ENCODE data around the gene CD300LD. TPM values are rescaled to one million over a fixed set of nuclear protein-coding genes. Genes with fewer than 3 reads are reported as not detected.

CD300LD gene
- total RNA-seq, 4 donors from 2014 or later: not detected

DNA sequence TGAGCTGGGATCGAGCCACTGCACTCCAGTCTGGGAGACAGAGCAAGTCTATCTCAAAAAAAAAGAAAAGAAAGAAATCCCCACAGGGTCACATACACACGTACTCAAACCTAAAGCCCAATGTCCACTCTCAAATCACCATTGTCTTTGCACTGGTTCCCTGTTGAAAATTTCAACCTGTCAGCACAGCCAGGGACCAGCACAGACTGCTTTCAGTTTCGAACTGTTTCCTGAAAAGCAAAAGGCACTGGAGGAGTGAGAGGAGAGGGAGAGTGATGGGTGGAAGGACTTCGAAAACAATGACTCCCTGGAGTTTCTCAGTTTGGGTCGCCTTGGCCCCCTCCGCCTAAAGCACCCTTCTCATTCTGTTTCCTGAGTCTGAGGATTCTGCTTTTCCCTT, 37.2 kb downstream of the CD300LD start:
- 72% methylated on average over 6 of the region's 6 CpGs for WGBS
- Histone ChIP-seq H3K27ac (no peak overlapping the region), H3K4me3 (no peak overlapping the region), H3K36me3 (no peaks in the 10 kb centered on the region), H3K4me1 (no peaks in the 10 kb centered on the region), H3K27me3 (peaks cover 15% of the 10 kb centered on the region), H3K9me3 (no peaks in the 10 kb centered on the region)
- no peak for DNase-seq (ENCODE audit: low spot score in 2 of 2)
- TF ChIP-seq EP300 (IDR thresholded peaks at IDR 0.05): no peak
- no peak for TF ChIP-seq POLR2A (IDR thresholded peaks at IDR 0.05)
- no peak for TF ChIP-seq POLR2AphosphoS5 (IDR thresholded peaks at IDR 0.05)
- TF ChIP-seq, protein P1, sequence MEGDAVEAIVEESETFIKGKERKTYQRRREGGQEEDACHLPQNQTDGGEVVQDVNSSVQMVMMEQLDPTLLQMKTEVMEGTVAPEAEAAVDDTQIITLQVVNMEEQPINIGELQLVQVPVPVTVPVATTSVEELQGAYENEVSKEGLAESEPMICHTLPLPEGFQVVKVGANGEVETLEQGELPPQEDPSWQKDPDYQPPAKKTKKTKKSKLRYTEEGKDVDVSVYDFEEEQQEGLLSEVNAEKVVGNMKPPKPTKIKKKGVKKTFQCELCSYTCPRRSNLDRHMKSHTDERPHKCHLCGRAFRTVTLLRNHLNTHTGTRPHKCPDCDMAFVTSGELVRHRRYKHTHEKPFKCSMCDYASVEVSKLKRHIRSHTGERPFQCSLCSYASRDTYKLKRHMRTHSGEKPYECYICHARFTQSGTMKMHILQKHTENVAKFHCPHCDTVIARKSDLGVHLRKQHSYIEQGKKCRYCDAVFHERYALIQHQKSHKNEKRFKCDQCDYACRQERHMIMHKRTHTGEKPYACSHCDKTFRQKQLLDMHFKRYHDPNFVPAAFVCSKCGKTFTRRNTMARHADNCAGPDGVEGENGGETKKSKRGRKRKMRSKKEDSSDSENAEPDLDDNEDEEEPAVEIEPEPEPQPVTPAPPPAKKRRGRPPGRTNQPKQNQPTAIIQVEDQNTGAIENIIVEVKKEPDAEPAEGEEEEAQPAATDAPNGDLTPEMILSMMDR (IDR thresholded peaks at IDR 0.05): no peak

GRCh38 chr17:74552037-74552436, 40.0 kb downstream of the CD300LD start:
- no peaks in the 10 kb centered on the region for H3K9me3 ChIP-seq
- H3K27ac ChIP-seq: no peak overlapping the region
- H3K36me3 ChIP-seq: no peaks in the 10 kb centered on the region
- H3K4me1 ChIP-seq: no peaks in the 10 kb centered on the region
- TF ChIP-seq, protein P1 (IDR thresholded peaks at IDR 0.05): no peak
- TF ChIP-seq POLR2A (IDR thresholded peaks at IDR 0.05): no peak
- no peak for TF ChIP-seq POLR2AphosphoS5 (IDR thresholded peaks at IDR 0.05)
- no peak for TF ChIP-seq EP300 (IDR thresholded peaks at IDR 0.05)
- 68% methylated on average over 2 of the region's 7 CpGs for WGBS
- H3K27me3 ChIP-seq: peaks cover 15% of the 10 kb centered on the region
- DNase-seq (ENCODE audit: low spot score in 2 of 2): no peak
- no peak overlapping the region for H3K4me3 ChIP-seq

- H3K4me1 ChIP-seq: no peaks in the 10 kb centered on the region
- no peak overlapping the region for H3K27ac ChIP-seq
- TF ChIP-seq POLR2A (IDR thresholded peaks at IDR 0.05) (no peak), POLR2AphosphoS5 (IDR thresholded peaks at IDR 0.05) (no peak)
- DNase-seq (ENCODE audit: low spot score in 2 of 2): no peak
- H3K9me3 ChIP-seq: no peaks in the 10 kb centered on the region
- H3K36me3 ChIP-seq: no peaks in the 10 kb centered on the region
- no peak overlapping the region for H3K4me3 ChIP-seq
- WGBS: 76% methylated on average over 8 of the region's 15 CpGs
- H3K27me3 ChIP-seq: peaks cover 15% of the 10 kb centered on the region
Observed at GRCh38 chr17:74550602-74551001, 41.5 kb downstream of the CD300LD start.

DNA sequence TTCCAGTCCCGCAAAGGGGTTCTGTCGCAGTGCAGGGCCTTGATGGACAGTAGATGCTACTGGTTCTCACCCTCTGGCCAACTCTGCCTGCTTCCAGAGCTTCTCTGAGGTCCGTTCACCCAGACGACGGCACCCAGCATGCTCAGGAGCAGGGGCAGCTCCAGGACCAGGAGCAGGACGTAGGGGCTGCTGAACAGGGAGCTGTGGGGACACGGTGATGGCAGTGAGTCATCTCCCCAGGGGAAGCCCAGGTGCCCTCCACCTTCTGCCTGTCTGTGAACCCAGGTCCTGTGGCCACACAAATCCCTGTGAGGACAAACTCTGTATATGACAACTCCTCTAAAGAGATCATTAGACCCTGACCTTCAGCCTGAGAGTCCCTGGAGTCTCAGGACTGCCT, 42.7 kb downstream of the CD300LD start:
- DNase-seq (ENCODE audit: low spot score in 2 of 2): no peak
- Histone ChIP-seq H3K36me3 (no peaks in the 10 kb centered on the region), H3K27ac (no peak overlapping the region), H3K4me3 (no peak overlapping the region), H3K4me1 (no peaks in the 10 kb centered on the region), H3K9me3 (no peaks in the 10 kb centered on the region), H3K27me3 (peaks cover 15% of the 10 kb centered on the region)
- WGBS: 76% methylated on average over 7 of the region's 7 CpGs
- TF ChIP-seq POLR2AphosphoS5 (IDR thresholded peaks at IDR 0.05) (no peak), POLR2A (IDR thresholded peaks at IDR 0.05) (no peak), EP300 (IDR thresholded peaks at IDR 0.05) (no peak)
- TF ChIP-seq, protein P1 (IDR thresholded peaks at IDR 0.05): no peak

DNA sequence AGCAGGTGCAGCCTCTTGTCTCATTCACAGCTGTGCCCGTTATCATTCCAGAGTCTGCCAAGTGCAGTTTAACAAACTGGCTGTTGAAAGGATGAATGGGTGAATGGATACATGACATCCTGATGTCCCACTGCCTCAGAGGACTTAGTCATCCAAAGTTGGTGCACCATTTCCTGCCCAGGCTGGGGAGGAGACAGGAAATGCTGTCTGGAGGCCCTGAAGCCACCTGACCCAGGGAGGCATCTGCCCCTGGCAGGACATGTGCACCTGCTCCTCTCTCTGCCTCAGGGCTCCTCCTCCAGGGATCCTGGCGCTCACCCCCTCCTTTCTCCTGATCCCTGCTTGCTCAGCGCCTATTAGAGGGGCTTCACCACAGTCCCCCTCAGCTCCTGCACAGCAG, 44.3 kb downstream of the CD300LD start:
- no peaks in the 10 kb centered on the region for H3K4me1 ChIP-seq
- peaks cover 13% of the 10 kb centered on the region for H3K27me3 ChIP-seq
- TF ChIP-seq POLR2AphosphoS5 (IDR thresholded peaks at IDR 0.05) (no peak), EP300 (IDR thresholded peaks at IDR 0.05) (no peak), POLR2A (IDR thresholded peaks at IDR 0.05) (no peak)
- TF ChIP-seq, protein P1 (IDR thresholded peaks at IDR 0.05): no peak
- H3K9me3 ChIP-seq: no peaks in the 10 kb centered on the region
- DNase-seq (ENCODE audit: low spot score in 2 of 2): no peak
- WGBS: 80% methylated on average over 3 of the region's 3 CpGs
- H3K27ac ChIP-seq: no peak overlapping the region
- H3K4me3 ChIP-seq: no peak overlapping the region
- H3K36me3 ChIP-seq: no peaks in the 10 kb centered on the region

- H3K9me3 ChIP-seq: no peaks in the 10 kb centered on the region
- WGBS: 89% methylated on average over 7 of the region's 7 CpGs
- H3K27ac ChIP-seq: no peak overlapping the region
- peaks cover 8% of the 10 kb centered on the region for H3K27me3 ChIP-seq
- DNase-seq (ENCODE audit: low spot score in 2 of 2): no peak
- no peaks in the 10 kb centered on the region for H3K36me3 ChIP-seq
- H3K4me1 ChIP-seq: no peaks in the 10 kb centered on the region
- TF ChIP-seq, protein P1 (IDR thresholded peaks at IDR 0.05): no peak
- no peak overlapping the region for H3K4me3 ChIP-seq
Observed at GRCh38 chr17:74547264-74547663, 44.8 kb downstream of the CD300LD start.
